Embryonic facial prominence (tissue), 1 donor: ENCODE measurements around the gene IMPG1.

Source experiments
- DNase-seq: peaks from one replicate; pipeline ENCODE4 v3.0.0-alpha.2; 2016; ENCODE audit errors: extremely low spot score

The IMPG1 gene

DNA sequence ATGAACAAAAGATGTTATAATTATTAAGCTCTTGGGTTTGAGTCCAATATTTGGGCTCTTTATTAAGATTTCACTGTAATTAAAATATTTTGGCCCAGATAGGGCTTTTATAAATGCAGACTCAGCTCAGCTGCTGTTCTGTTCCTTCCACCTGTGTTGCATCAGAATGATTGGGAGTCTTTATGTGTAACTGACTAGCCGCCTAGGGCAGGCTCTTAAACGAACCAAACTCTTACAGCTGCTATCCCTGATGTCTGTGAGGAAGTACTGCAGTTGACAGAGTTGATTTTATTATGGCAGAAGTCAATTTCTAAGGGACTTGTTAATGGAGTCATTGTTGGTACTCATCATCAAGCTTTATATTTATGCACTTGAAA, 178.7 kb downstream of the IMPG1 start:
- no peak for DNase-seq

GRCh38 chr6:75893058-75893775, 179.2 kb downstream of the IMPG1 start:
- DNase-seq = peak; percentile 63

DNA sequence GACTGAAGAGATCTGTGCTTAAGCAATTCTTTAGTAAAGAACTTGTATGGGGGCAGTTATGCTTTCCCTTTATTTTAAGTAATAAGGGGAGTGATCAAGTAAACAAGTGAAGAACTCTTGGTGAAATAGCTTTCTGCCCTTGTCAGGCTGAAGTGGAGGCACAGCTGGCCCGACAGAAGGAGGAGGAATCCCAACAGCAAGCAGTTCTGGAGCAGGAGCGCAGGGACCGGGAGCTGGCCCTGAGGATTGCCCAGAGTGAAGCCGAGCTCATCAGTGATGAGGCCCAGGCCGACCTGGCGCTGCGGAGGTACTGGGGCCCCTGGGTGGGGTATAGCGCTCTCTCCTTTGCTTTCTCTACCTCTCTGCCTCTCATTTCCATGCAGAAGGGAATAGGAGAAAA, 180.1 kb downstream of the IMPG1 start:
- no peak for DNase-seq

DNA sequence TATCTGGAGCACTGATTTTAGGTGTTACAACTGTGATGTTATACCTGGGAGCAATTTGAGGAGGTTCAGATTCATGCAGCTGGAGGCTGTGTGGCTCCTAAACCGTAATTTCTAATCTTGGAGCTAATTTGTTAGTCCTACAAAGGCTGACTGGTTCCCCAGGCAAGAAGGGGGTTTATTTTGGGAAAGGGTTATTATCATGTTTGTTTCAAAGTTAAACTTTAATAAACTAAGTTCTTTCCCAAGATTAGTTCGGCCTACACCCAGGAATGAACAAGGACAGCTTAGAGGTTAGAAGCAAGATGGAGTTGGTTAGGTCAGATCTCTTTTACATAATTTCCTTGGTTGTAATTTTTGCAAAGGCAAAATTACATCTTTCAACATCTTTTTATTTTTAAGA, 187.6 kb downstream of the IMPG1 start:
- DNase-seq = no peak

DNA sequence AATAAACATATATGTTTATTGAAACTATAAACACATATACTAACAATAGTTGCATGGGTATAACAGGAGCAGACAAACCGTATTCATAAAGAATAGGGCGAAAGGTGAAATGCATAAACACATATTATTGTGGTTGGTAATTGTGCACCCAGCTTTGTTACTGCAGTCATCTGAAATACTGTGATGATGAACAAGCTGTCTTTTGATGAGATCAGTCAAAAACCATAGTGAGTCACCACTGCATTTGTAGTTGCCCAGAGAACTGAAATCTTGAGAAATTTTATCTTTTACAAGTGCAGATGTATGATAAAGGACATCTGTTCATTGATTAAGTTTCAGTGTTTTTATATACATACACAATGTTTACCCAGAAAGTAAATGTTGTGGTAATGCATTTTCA, 189.7 kb downstream of the IMPG1 start:
- DNase-seq = no peak

GRCh38 chr6:75880305-75880704, 192.2 kb downstream of the IMPG1 start:
- DNase-seq = no peak

- no peak for DNase-seq
Measured at GRCh38 chr6:75876152-75876551, 196.3 kb downstream of the IMPG1 start.

- DNase-seq = no peak
Measured at GRCh38 chr6:75874224-75874623, 198.2 kb downstream of the IMPG1 start.
